Mucosa of stomach (tissue), 1 donor: Measurements from ENCODE around the gene TMEM69.
"Not testable (repeated sequence)": the region's sequence is repeated elsewhere in the genome, so short reads cannot be mapped to it uniquely, and the experiment has no call there.

Experiments used
- H3K27me3 ChIP-seq: one replicate; pipeline ENCODE4 v1.7.0; 2013; ENCODE audit warnings: mild to moderate bottlenecking, low read length; ENCODE audit not compliant: control insufficient read depth, insufficient read depth
- H3K36me3 ChIP-seq: one replicate; pipeline ENCODE4 v1.7.0; 2013; ENCODE audit warnings: low read length; ENCODE audit not compliant: control insufficient read depth, insufficient read depth
- H3K4me1 ChIP-seq: one replicate; pipeline ENCODE4 v1.7.0; 2013; ENCODE audit warnings: mild to moderate bottlenecking, low read length; ENCODE audit not compliant: control insufficient read depth, insufficient read depth
- H3K4me3 ChIP-seq: one replicate; pipeline ENCODE4 v1.7.0; 2013; ENCODE audit warnings: low read length
- H3K9ac ChIP-seq: one replicate; pipeline ENCODE4 v1.7.0; 2013; ENCODE audit warnings: mild to moderate bottlenecking, low read length, moderate library complexity
- H3K9me3 ChIP-seq: one replicate; pipeline ENCODE4 v1.7.0; 2013; ENCODE audit warnings: mild to moderate bottlenecking, low read length, moderate library complexity; ENCODE audit not compliant: control insufficient read depth
- donor health status: Pancreatic carcinoma.

The TMEM69 gene

GRCh38 chr1:45721207-45721606 lies 33.2 kb downstream of the TMEM69 start:
- Histone ChIP-seq H3K9me3 (no peaks in the 10 kb centered on the region), H3K36me3 (no peaks in the 10 kb centered on the region), H3K9ac (no peak overlapping the region), H3K27me3 (no peaks in the 10 kb centered on the region), H3K4me1 (no peaks in the 10 kb centered on the region), H3K4me3 (no peak overlapping the region)

GRCh38 chr1:45722809-45723208 lies 34.8 kb downstream of the TMEM69 start:
- Histone ChIP-seq H3K9me3 (no peaks in the 10 kb centered on the region), H3K27me3 (no peaks in the 10 kb centered on the region), H3K9ac (no peak overlapping the region), H3K4me3 (no peak overlapping the region), H3K36me3 (no peaks in the 10 kb centered on the region), H3K4me1 (no peaks in the 10 kb centered on the region)

DNA sequence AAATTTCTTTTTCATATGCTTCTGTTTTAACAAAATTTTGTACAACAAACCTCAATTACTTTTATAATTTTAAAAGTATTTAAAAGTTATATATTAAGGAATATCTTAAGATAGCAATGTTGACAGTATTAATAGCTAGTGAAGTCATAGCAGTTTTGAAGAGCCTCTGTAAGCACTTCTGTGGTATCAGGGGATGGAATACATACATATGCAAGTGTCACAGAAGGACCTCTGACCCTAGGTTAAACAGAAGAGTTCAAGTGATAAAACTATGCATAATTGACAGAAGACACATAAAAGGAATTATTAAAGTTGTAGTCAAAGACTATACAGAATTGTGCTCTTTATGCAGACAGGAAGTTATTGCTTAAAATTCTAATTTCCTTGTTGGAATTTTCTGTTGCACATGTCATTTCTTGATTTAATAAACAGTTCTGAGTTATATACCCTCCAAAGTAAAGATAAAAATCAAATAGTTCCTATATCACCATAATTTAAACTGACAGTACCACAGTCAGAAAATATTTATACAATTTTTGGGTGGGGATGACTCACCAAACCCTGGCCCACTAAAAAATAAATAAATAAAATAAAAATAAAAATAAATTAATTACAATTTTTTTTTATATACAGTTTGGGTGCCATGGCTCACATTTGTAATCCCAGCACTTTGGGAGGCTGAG lies 35.4 kb downstream of the TMEM69 start:
- Histone ChIP-seq H3K4me3 (no peak overlapping the region), H3K27me3 (no peaks in the 10 kb centered on the region), H3K9me3 (no peaks in the 10 kb centered on the region), H3K9ac (no peak overlapping the region), H3K36me3 (no peaks in the 10 kb centered on the region), H3K4me1 (no peaks in the 10 kb centered on the region)

DNA sequence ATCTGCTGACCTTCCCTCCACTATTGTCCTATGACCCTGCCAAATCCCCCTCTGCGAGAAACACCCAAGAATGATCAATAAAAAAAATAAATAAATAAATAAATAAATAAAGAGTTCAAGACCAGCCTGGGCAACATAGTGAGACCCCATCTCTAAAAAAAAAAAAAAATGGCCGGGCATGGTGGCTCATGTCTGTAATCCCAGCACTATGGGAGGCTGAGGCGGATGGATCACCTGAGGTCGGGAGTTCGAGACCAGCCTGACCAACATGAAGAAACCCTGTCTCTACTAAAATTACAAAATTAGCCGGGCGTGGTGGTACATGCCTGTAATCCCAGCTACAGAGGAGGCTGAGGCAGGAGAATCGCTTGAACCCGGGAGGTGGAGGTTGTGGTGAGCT lies 38.0 kb downstream of the TMEM69 start:
- not testable (repeated sequence) for H3K36me3 ChIP-seq, H3K9me3 ChIP-seq, H3K27me3 ChIP-seq, H3K4me1 ChIP-seq, H3K9ac ChIP-seq, H3K4me3 ChIP-seq

GRCh38 chr1:45730075-45730779 lies 42.2 kb downstream of the TMEM69 start:
- H3K4me3 ChIP-seq: no peak overlapping the region
- H3K36me3 ChIP-seq: no peaks in the 10 kb centered on the region
- no peaks in the 10 kb centered on the region for H3K9me3 ChIP-seq
- no peaks in the 10 kb centered on the region for H3K4me1 ChIP-seq
- no peaks in the 10 kb centered on the region for H3K27me3 ChIP-seq
- no peak overlapping the region for H3K9ac ChIP-seq

DNA sequence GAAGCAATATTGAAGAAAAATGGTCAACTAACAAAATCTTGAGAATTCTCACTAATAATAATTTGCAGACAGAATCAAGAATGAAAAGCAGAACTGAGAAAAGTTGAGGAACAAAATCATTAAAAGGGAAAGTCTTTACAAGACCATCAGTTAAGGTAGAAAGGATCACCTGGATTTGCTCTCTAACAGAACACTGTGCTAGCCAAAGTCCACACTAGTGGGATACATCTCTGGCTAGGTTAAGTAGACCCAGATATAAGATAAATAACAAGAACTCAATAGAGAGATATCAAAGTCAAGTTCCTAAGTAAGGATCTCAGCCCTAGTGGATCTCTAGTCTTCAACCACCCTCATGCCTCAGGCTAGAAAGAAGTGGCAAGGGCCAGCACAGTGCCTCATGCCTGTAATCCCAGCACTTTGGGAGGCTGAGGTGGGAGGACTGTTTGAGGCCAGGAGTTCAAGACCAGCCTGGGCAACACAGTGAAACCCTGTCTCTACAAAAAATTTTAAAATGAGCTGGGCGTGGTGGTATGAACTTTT lies 42.9 kb downstream of the TMEM69 start:
- Histone ChIP-seq H3K4me1 (no peaks in the 10 kb centered on the region), H3K9me3 (no peaks in the 10 kb centered on the region), H3K27me3 (no peaks in the 10 kb centered on the region), H3K36me3 (no peaks in the 10 kb centered on the region), H3K9ac (no peak overlapping the region), H3K4me3 (no peak overlapping the region)

DNA sequence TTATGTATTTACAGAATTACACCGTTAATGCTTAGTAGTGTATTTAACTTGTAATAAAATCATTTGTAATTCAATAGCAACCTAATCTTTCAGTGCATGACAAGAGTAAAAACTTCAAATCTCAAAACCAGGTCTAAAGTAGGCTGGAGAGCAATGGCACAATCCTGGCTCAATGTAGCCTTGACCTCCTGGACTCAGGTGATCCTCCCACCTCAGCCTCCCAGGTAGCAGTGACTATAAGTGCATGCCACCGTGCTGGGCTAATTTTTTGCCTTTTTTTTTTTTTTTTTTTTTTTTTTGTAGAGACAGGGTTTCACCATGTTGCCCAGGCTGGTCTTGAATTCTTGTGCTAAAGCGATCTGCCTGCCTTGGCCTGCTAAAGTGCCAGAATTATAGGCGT lies 51.2 kb downstream of the TMEM69 start:
- no peak overlapping the region for H3K9ac ChIP-seq
- no peaks in the 10 kb centered on the region for H3K36me3 ChIP-seq
- H3K9me3 ChIP-seq: no peaks in the 10 kb centered on the region
- no peak overlapping the region for H3K4me3 ChIP-seq
- no peaks in the 10 kb centered on the region for H3K4me1 ChIP-seq
- no peaks in the 10 kb centered on the region for H3K27me3 ChIP-seq

DNA sequence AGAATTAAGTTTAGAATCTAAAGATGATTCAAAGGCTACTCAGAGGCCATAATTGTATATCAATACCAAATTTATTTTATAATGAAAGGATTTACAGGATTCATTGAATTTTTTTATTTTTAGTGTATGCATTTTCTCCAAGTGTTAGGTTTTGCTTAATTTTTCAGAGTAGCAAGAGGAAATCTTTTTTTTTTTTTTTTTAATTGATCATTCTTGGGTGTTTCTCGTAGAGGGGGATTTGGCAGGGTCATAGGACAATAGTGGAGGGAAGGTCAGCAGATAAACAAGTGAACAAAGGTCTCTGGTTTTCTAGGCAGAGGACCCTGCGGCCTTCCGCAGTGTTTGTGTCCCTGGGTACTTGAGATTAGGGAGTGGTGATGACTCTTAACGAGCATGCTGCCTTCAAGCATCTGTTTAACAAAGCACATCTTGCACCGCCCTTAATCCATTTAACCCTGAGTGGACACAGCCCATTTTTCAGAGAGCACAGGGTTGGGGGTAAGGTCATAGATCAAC lies 51.7 kb downstream of the TMEM69 start:
- H3K36me3 ChIP-seq, H3K9ac ChIP-seq, H3K4me3 ChIP-seq, H3K27me3 ChIP-seq, H3K4me1 ChIP-seq, H3K9me3 ChIP-seq: not testable (repeated sequence)
